ENCODE data around the gene REXO1.
"Not testable (repeated sequence)": the region's sequence is repeated elsewhere in the genome, so short reads cannot be mapped to it uniquely, and the experiment has no call there.

REXO1 gene

GRCh38 chr19:1813192-1814182, 34.8 kb downstream of the REXO1 start:
- DNase-seq (ENCODE audit: low read depth) = no peak

DNA sequence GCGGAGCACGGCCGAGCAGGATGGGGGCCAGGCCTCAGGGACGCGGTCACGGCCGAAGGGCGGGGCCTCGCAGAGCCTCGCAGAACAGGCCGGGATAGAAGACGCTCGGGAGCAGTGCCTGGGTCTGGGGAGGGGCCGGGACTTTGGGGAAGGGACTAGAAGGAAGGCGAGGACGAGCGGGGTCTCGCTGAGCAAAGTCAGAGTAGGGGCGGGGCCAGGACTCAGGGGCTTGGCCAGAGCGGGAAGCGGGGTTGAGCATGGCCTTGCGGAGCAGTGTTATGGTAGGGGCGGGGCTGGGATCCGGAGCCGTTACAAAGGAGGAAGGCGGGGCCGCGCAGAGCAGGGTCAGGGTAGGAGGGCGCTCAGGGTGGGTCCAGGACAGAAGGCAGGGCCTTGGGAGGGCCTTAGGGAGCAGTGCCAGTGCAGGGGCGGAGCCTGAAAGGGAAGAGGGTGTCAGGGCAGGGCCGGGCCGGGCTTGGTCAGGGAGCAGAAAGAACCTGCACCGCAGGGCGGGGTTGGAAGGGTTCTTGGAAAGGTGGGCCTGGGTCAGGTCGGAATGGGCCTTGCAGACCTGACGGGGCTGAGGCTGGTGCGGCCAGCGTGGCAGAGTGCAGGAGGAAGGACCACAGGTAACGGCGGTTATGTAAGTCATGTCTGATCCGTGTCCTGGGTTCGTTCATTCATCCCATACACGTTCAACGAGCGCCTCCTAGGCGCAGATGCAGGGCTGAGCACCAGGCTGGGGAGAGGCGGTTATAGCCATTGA, 35.7 kb downstream of the REXO1 start:
- peak; percentile 55 for DNase-seq (ENCODE audit: low read depth)

GRCh38 chr19:1811942-1812425, 36.3 kb downstream of the REXO1 start, which contains the start of gene ATP8B3:
Gene ATP8B3 (minus strand): TSS chr19:1812276. CDS start chr19:1811736, 540 bp downstream.
- DNase-seq (ENCODE audit: low read depth) = peak; percentile 43

GRCh38 chr19:1811472-1811894, 36.8 kb downstream of the REXO1 start:
- DNase-seq (ENCODE audit: low read depth) = peak; percentile 16

- DNase-seq (ENCODE audit: low read depth) = no peak
Measured at GRCh38 chr19:1810439-1811160, 37.7 kb downstream of the REXO1 start.

GRCh38 chr19:1809678-1810077, 38.6 kb downstream of the REXO1 start:
- no peak for DNase-seq (ENCODE audit: low read depth)

DNA sequence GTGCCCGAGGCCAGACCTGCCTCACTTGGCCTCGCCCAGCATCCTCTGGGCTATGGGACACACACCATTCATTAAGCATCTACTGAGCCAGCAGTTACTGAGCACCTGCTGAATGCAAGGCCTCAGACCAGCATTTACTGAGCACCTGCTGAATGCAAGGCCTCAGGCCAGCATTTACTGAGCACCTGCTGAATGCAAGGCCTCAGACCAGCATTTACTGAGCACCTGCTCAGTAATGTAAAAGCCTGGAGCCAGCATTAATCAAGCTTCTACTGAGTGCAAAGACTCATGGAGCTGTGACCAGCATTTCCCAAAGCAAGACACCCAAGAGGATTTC, 39.9 kb downstream of the REXO1 start:
- no peak for DNase-seq (ENCODE audit: low read depth)

DNA sequence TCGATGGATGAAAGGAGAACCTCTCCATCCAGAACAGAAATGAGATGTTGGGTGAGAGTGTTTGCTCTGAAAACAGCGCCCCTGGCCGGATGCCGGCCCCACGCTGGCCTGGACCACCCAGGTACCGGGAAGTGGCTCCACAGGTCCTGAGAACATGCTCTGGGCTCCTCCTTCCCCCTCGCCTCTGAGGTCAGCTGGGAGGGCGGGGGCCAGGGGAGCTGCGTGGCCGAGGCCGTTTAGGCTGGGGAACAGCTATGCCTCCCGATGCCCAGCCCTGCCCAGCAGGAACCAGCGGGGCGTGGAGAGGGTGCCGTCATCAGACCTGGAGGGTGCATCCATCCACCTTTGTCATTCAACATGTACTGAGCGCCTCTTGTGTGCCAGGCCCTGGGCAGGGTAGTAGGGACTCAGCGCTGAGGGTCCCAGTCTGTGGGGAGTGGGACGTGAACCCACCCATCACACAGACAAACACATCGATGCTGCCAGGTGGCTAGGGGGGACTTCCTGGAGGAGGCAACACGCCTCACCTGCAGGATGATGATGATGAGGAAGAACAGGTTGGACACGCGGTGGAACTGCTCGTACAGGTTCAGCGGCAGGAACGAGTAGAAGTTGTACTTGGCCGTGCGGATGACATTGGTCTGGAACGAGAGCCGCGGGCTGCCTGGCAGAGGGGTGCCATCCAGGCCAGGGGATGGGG, 40.4 kb downstream of the REXO1 start:
- DNase-seq (ENCODE audit: low read depth) = no peak

DNA sequence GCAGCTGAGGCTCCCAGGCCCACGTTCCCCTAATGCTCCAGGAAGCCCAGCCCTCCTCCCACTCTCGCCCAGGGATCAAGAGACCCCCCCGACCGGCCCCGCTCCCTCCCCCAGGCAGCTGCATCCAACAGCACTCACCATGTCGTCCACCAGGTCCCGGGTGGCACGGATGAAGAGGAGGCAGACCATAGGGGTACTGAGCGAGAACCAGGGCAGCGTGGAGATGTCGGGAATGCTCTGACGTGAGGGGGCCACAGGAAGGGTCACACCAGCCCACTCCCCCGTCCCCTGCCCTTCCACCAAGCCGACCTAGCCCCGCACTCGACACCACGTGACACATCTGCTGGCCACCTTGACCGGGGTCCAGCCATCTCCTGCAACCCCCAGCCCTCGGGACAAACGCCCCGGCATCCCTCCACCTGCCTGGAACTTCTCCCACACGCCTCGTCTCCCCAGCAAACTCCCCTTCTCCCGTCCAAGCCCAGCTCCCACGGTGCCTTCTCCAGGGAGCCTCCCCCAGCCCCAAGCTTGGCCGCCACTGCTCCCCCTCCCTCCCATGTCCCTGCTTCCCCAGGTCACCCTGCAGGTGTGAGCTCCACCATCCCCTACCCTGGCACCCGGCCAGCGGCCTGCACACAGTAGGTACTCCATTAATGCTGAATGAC, 41.1 kb downstream of the REXO1 start:
- DNase-seq (ENCODE audit: low read depth) = no peak

DNA sequence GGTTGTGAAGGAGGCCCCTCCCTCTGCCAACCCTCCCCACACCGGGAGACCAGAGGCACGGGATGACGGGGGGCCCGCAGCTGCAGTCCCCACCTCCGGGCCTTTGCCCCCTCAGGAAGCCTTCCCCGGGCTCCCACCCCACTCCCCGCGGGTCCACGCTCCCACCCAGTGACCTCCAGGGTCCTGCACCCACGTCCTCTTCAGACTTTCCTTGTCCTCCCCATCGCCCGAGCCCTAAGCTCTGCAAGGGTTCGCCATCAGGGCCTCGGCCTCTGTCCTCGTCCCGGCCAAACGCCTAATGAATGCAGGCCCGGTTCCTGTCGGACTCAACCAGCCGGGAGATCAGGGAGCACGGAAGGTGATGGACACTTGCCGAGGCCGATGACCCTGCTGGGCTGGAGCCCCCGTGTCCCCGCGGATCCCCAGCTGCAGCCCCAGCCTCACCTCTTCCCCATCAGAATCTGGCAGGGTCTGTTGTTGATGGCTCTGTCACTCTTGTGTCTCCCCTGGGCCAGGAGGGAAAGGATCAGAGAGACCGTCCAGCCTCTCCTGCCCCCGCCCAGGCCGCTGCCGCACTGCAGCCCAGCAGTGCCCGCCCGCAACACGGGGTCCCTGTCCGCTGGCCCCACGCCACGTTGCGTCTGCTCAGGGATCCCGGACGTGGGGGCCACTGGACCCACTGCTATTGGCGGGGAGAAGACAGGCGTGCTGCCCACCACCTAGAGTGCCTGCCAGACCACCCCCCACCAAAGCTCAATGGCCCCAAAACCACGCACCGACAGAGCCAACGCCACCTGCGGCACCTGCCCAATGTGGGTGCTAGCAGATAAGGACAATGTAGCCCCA, 41.9 kb downstream of the REXO1 start:
- DNase-seq (ENCODE audit: low read depth) = no peak

GRCh38 chr19:1805401-1806183, 42.7 kb downstream of the REXO1 start:
- DNase-seq (ENCODE audit: low read depth) = no peak

GRCh38 chr19:1804858-1805257, 43.4 kb downstream of the REXO1 start:
- no peak for DNase-seq (ENCODE audit: low read depth)

- no peak for DNase-seq (ENCODE audit: low read depth)
Measured at GRCh38 chr19:1799695-1800342, 48.5 kb downstream of the REXO1 start.

- DNase-seq (ENCODE audit: low read depth) = not testable (repeated sequence)
Measured at GRCh38 chr19:1797313-1797712, 51.0 kb downstream of the REXO1 start.

DNA sequence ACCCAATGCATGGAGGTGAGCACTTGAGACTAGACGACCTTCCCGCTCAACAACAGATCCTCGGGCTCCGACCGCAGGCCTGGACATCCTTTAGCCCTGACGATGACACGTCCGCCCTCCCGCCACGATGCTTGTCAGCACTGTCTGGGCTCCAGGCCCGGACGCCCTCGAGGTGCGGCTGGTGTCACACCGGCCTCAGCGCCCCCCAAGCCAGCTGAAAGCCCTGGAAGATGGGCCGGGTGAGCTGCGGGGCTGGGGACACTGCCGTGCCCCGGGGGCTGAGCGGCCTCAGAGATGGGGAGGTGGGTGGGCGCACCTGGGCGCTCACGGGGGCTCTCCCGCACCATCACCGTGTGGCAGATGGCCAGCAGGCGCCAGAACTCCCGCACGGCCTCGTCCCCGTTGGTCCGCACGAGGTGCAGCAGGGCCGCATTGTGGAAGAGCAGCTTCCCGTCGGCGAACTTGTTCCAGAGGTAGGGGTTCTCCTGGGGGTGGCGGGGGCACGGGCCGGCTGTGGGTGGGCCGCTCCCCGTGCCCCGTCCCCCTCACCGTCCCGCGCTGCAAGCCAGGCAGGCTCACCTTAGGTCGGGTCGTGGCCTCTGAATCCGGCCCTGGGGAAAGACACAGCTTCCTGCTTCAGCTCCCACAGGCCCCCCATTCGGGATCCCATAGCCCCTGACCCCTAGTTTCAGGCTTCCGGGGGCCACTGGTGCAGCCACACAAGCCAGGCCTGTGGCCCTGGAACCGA, 51.7 kb downstream of the REXO1 start:
- DNase-seq (ENCODE audit: low read depth) = no peak

- no peak for DNase-seq (ENCODE audit: low read depth)
Measured at GRCh38 chr19:1794424-1795172, 53.7 kb downstream of the REXO1 start.

- no peak for DNase-seq (ENCODE audit: low read depth)
Measured at GRCh38 chr19:1791879-1792278, 56.4 kb downstream of the REXO1 start.

All from stimulated activated CD8-positive, alpha-beta memory T cell treated with anti-CD3 and anti-CD28 coated beads, Interleukin-15, amount 100 ng/mL, for 1 hour (primary cell).